GM12878 (cell line): ENCODE measurements around the gene CALHM1. TPM values are rescaled to one million over a fixed set of nuclear protein-coding genes. Genes with fewer than 3 reads are reported as not detected.

Source experiments
- ATAC-seq: fragments of 200-7000 bp; cut with Tn5 transposase; 3 replicates; pipeline ENCODE4 v1.9.1; 2020; ENCODE audit warnings: mild to moderate bottlenecking, moderate library complexity
- BruUV-seq: library from RNA; stranded (reverse); fragments of 400-500 nt; replicated peaks from 2 replicates; lab custom pipeline; 2021; lab: Mats Ljungman, UMichigan
- CTCF ChIA-PET: fragments of 300-600 bp; sonication (Branson Sonifier 250); formaldehyde crosslinking; extraction: SDS; loops from one replicate; lab custom pipeline; 2021; ENCODE audit warnings: inconsistent platforms; lab: Yijun Ruan, JAX
- POLR2A ChIA-PET: fragments of 350-600 bp; formaldehyde crosslinking; extraction: SDS; loops from one replicate; lab custom pipeline; 2021; ENCODE audit warnings: inconsistent platforms; lab: Charles Lee
- RAD21 ChIA-PET: fragments of 300-600 bp; sonication (Branson Sonifier 250); formaldehyde crosslinking; loops from one replicate; lab custom pipeline; 2023; ENCODE audit warnings: antibody characterized with exemption; ENCODE audit not compliant: unreplicated experiment; lab: Charles Lee
- SMC1A ChIA-PET: fragments of 300-600 bp; sonication (Branson Sonifier 250); formaldehyde crosslinking; loops from one replicate; lab custom pipeline; 2023; ENCODE audit not compliant: unreplicated experiment, uncharacterized antibody; lab: Charles Lee
- DNase-seq: peaks from one replicate; pipeline ENCODE4 v3.0.0-alpha.2; 2011; ENCODE audit warnings: low read depth, low spot score
- FAIRE-seq: peaks from 3 replicates; lab custom pipeline; 2011; peaks lifted over from hg19 to GRCh38; lab: Jason Lieb, UNC
- H2AFZ ChIP-seq: 2 replicates; pipeline ENCODE4 v1.6.0; 2011; ENCODE audit warnings: low read depth, low read length, control low read depth; ENCODE audit not compliant: control insufficient read depth
- H3K27ac ChIP-seq: 2 replicates; pipeline ENCODE4 v1.5.1; 2011; ENCODE audit warnings: control low read depth; ENCODE audit not compliant: control insufficient read depth, insufficient read depth
- H3K27me3 ChIP-seq, 2 experiments: replicated peaks in 1 of 2; 2 replicates each; pipeline versions ENCODE4 v1.6.0 to v1.6.1; 2011; ENCODE audit warnings: low read length in 1 of 2; ENCODE audit not compliant: control insufficient read depth in 2 of 2, insufficient read depth in 2 of 2
- H3K36me3 ChIP-seq, 2 experiments: 2 replicates each; pipeline ENCODE4 v1.5.1; 2011; ENCODE audit warnings: low read length in 1 of 2; ENCODE audit not compliant: control insufficient read depth in 2 of 2, insufficient read depth in 2 of 2
- H3K4me1 ChIP-seq: 2 replicates; pipeline ENCODE4 v1.6.1; 2011; ENCODE audit warnings: mild to moderate bottlenecking, low read length, moderate library complexity, mixed read lengths; ENCODE audit not compliant: control insufficient read depth, insufficient read depth
- H3K4me2 ChIP-seq: 2 replicates; pipeline ENCODE4 v1.6.0; 2011; ENCODE audit warnings: control low read depth; ENCODE audit not compliant: control insufficient read depth, insufficient read depth
- H3K4me3 ChIP-seq: fragments of 200-600 bp; sonication (generic); 2 replicates; pipeline ENCODE4 v1.5.1; 2016
- H3K79me2 ChIP-seq: 2 replicates; pipeline ENCODE4 v1.6.0; 2011; ENCODE audit warnings: low read length; ENCODE audit not compliant: control insufficient read depth, insufficient read depth
- H3K9ac ChIP-seq: 2 replicates; pipeline ENCODE4 v1.8.0; 2011; ENCODE audit warnings: low read length, control low read depth, mixed read lengths; ENCODE audit not compliant: control insufficient read depth, insufficient read depth
- H3K9me3 ChIP-seq: replicated peaks from 3 replicates; pipeline ENCODE4 v1.5.1; 2011; ENCODE audit warnings: mild to moderate bottlenecking, low read length; ENCODE audit not compliant: control insufficient read depth, insufficient read depth
- H4K20me1 ChIP-seq: 2 replicates; pipeline ENCODE4 v1.6.0; 2011; ENCODE audit not compliant: control insufficient read depth, insufficient read depth
- BCL3 ChIP-seq: IDR thresholded peaks from 2 replicates; pipeline ENCODE4 v1.6.1; 2011; ENCODE audit warnings: borderline replicate concordance, low read depth, mild to moderate bottlenecking, moderate library complexity, low read length; ENCODE audit not compliant: insufficient read depth, poor library complexity, severe bottlenecking
- IKZF1 ChIP-seq: fragments of 450-650 bp; conservative IDR thresholded peaks from 2 replicates; pipeline ENCODE4 v1.6.1; 2017; ENCODE audit warnings: antibody characterized with exemption, mild to moderate bottlenecking
- JUND ChIP-seq: IDR thresholded peaks from 2 replicates; pipeline ENCODE4 v1.6.1; 2012; ENCODE audit warnings: low read depth, mild to moderate bottlenecking, low read length, improper control_type of control experiment, moderate library complexity
- MEF2B ChIP-seq: fragments of 450-650 bp; IDR thresholded peaks from 2 replicates; pipeline ENCODE4 v1.6.1; 2018; ENCODE audit warnings: mild to moderate bottlenecking, moderate library complexity; ENCODE audit not compliant: partially characterized antibody, poor library complexity, severe bottlenecking
- MTA2 ChIP-seq: fragments of 450-650 bp; IDR thresholded peaks from 2 replicates; pipeline ENCODE4 v1.6.1; 2016; ENCODE audit warnings: low read depth, mild to moderate bottlenecking, moderate library complexity
- MYB ChIP-seq: fragments of 150-350 bp; IDR thresholded peaks from 2 replicates; pipeline ENCODE4 v1.6.1; 2014; ENCODE audit warnings: mild to moderate bottlenecking, low read depth, low read length, borderline replicate concordance
- PAX8 ChIP-seq: fragments of 450-650 bp; IDR thresholded peaks from 2 replicates; pipeline ENCODE4 v1.6.1; 2017; ENCODE audit warnings: mild to moderate bottlenecking, moderate library complexity
- PML ChIP-seq: IDR thresholded peaks from 2 replicates; pipeline ENCODE4 v1.6.1; 2012; ENCODE audit warnings: low read length, inconsistent platforms
- POLR2AphosphoS5 ChIP-seq: IDR thresholded peaks from 2 replicates; pipeline ENCODE4 v1.6.1; 2011; ENCODE audit warnings: mild to moderate bottlenecking, low read length, inconsistent platforms
- RELA ChIP-seq: fragments of 450-650 bp; IDR thresholded peaks from 2 replicates; pipeline ENCODE4 v1.8.0; 2014; ENCODE audit warnings: borderline replicate concordance; ENCODE audit not compliant: partially characterized antibody
- RUNX3 ChIP-seq: IDR thresholded peaks from 2 replicates; pipeline ENCODE4 v1.6.1; 2012; ENCODE audit warnings: low read length, inconsistent platforms
- SIN3A ChIP-seq: IDR thresholded peaks from 2 replicates; pipeline ENCODE4 v1.6.1; 2012; ENCODE audit warnings: low read depth, low read length, improper control_type of control experiment
- SPI1 ChIP-seq: IDR thresholded peaks from 2 replicates; pipeline ENCODE4 v1.6.1; 2011; ENCODE audit warnings: low read depth, mild to moderate bottlenecking, low read length, moderate library complexity, borderline replicate concordance; ENCODE audit not compliant: insufficient read depth
- TBL1XR1 ChIP-seq: IDR thresholded peaks from 2 replicates; pipeline ENCODE4 v1.6.1; 2012; ENCODE audit warnings: low read depth, low read length, improper control_type of control experiment
- USF1 ChIP-seq: IDR thresholded peaks from 2 replicates; pipeline ENCODE4 v1.6.1; 2011; ENCODE audit warnings: borderline replicate concordance, low read depth, mild to moderate bottlenecking, moderate library complexity, mixed read lengths, low read length; ENCODE audit not compliant: insufficient read depth; ENCODE audit errors: extremely low read length
- ZBTB33 ChIP-seq: fragments of 450-650 bp; IDR thresholded peaks from 2 replicates; pipeline ENCODE4 v1.6.1; 2017; ENCODE audit warnings: mild to moderate bottlenecking
- WGBS: methylation state at CpG from one replicate; pipeline ENCODE4 v1.1.6; 2016; ENCODE audit warnings: low lambda C conversion rate; ENCODE audit not compliant: insufficient replicate concordance, insufficient coverage; ENCODE audit errors: missing lambda C conversion rate; 5-methylcytosine and 5-hydroxymethylcytosine counted together
- in situ Hi-C: fragments of 300-500 bp; cut with MboI; formaldehyde crosslinking; loops from 9 replicates; pipeline ENCODE4 v1.14.3; 2018; ENCODE audit warnings: mixed read lengths
- intact Hi-C: fragments of 100-400 bp; cut with micrococcal nuclease; formaldehyde crosslinking; loops from one replicate; pipeline ENCODE4 v1.14.2; 2022; ENCODE audit not compliant: unreplicated experiment
- polyA plus RNA-seq, 11 experiments: library from polyadenylated mRNA; depleted of rRNA in 4 of 11; unstranded in 6 of 11; stranded (reverse) in 5 of 11; fragments of >200 nt; fragmentation: Nextera tagmentation in 4 of 11; fragmentation: Illumina TruSeq in 1 of 11; extraction: Ambion mirVana in 4 of 11; extraction: Trizol in 1 of 11; gene quantifications; 1 replicate in 1 of 11; 2 replicates in 10 of 11; pipeline versions ENCODE4 v1.2.1 to v1.2.3, GENCODE V29; 2011 to 2016; ENCODE audit warnings: inconsistent platforms in 2 of 11, missing spikeins in 2 of 11, low read depth in 1 of 11
- total RNA-seq, 4 experiments: library from RNA; depleted of rRNA in 3 of 4; stranded (reverse); fragments of >200 nt in 3 of 4; fragmentation: Illumina TruSeq in 1 of 4; extraction: Trizol in 1 of 4; gene quantifications; 2 replicates each; pipeline versions ENCODE4 v1.2.1 to v1.2.3, GENCODE V29; 2013 to 2021

Gene CALHM1
- total and polyA plus RNA-seq, 10 of the 15 experiments (the other 5 are each of a cell fraction or from before 2014, with no cell fraction given): 0.05 to 1.7 (median 0.17) TPM

GRCh38 chr10:103500481-103500880, 41.8 kb upstream of the CALHM1 start:
- Histone ChIP-seq H3K9ac (no peak overlapping the region), H3K9me3 (no peaks in the 10 kb centered on the region), H3K79me2 (no peaks in the 10 kb centered on the region), H3K27ac (no peak overlapping the region), H3K4me2 (no peak overlapping the region), H3K36me3 (no peaks in the 10 kb centered on the region)
- CTCF ChIA-PET: interaction anchor here (1.3 kb wide), 1 partner anchor 42 kb away, joined by 6 read pairs; no protein-coding TSS in a partner anchor
- no TSS peak for BruUV-seq
- no peak for FAIRE-seq
- in situ Hi-C loops: no loop called here
- TF ChIP-seq TBL1XR1: no peak
- TF ChIP-seq RELA: no peak
- TF ChIP-seq MEF2B: no peak
- TF ChIP-seq BCL3: no peak
- TF ChIP-seq RUNX3: no peak
- no peak for TF ChIP-seq PAX8
- TF ChIP-seq MTA2: no peak
- no peak for TF ChIP-seq POLR2AphosphoS5
- no peak for TF ChIP-seq IKZF1
- no peak for TF ChIP-seq USF1
- no peak for TF ChIP-seq PML
- TF ChIP-seq SIN3A: no peak
- TF ChIP-seq SPI1: no peak
- no peak for TF ChIP-seq ZBTB33
- TF ChIP-seq MYB: no peak
- TF ChIP-seq JUND: no peak
- TF ChIP-seq, all 136 proteins: peak for 0
- H3K4me3 ChIP-seq: no peak overlapping the region
- H3K4me1 ChIP-seq: peaks cover 6% of the 10 kb centered on the region
- intact Hi-C loops: loop anchor here (5.0 kb wide), 1 partner anchor 92 kb away; no protein-coding TSS in a partner anchor
- ChIA-PET RAD21 (no interaction called here), SMC1A (interaction anchor here (0.8 kb wide), 1 partner anchor 42 kb away, joined by 3 read pairs; no protein-coding TSS in a partner anchor), POLR2A (no interaction called here)
- H3K27me3 ChIP-seq: peaks cover 2 to 3% of the 10 kb centered on the region in 2 experiments; a peak in 3 of 4 replicates
- ATAC-seq (no peak), DNase-seq (no peak)
- H4K20me1 ChIP-seq: no peaks in the 10 kb centered on the region
- no peak overlapping the region for H2AFZ ChIP-seq
- 14% methylated on average over 6 of the region's 6 CpGs for WGBS
